Measurements from ENCODE around the gene MORC1.
"Not testable (repeated sequence)": the region's sequence is repeated elsewhere in the genome, so short reads cannot be mapped to it uniquely, and the experiment has no call there.

MORC1 gene

DNA sequence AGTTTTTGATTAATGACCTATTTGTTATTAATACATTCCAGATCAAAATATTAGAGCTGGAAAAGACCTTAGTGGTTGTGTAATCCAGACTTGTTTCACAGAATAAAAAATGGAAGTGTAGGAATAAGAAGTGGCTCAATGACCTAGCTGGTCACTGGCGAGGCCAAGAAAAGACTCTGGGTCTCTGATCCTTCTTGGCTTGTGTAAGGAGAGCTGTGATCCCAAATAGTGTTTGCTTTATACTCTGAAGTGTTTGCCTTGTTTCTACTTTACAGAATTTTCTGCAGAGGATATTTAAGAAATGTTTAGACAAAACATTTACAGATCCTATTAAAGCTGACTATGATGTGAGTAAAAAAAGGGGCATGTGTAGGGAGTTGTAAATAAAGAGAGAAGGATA lies 25.7 kb upstream of the MORC1 start:
- TF ChIP-seq, protein P1, sequence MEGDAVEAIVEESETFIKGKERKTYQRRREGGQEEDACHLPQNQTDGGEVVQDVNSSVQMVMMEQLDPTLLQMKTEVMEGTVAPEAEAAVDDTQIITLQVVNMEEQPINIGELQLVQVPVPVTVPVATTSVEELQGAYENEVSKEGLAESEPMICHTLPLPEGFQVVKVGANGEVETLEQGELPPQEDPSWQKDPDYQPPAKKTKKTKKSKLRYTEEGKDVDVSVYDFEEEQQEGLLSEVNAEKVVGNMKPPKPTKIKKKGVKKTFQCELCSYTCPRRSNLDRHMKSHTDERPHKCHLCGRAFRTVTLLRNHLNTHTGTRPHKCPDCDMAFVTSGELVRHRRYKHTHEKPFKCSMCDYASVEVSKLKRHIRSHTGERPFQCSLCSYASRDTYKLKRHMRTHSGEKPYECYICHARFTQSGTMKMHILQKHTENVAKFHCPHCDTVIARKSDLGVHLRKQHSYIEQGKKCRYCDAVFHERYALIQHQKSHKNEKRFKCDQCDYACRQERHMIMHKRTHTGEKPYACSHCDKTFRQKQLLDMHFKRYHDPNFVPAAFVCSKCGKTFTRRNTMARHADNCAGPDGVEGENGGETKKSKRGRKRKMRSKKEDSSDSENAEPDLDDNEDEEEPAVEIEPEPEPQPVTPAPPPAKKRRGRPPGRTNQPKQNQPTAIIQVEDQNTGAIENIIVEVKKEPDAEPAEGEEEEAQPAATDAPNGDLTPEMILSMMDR (IDR thresholded peaks at IDR 0.05; ENCODE audit: low read depth, low read length) = no peak
- H3K4me3 ChIP-seq (ENCODE audit: low read depth, low read length) = no peak overlapping the region

DNA sequence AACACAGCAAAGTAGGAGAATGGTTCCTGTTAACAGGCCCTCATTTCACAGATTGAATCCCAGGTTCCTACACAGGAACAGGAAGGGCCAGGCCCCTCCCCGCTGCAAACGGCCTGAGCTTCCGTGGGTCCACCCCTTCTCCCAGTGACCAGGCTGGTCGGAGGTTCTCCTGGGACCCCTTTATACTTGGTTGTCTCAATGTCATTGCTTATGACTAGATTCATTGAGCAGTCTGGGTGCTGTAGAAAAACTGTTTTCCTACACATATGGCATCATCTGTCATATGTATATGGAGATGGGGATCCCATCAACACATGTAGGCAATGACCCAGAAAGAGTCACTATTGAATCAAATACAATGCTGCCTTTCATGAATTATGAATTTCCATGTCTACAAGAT lies 22.4 kb upstream of the MORC1 start:
- no peak overlapping the region for H3K4me3 ChIP-seq (ENCODE audit: low read depth, low read length)
- TF ChIP-seq, protein P1 (IDR thresholded peaks at IDR 0.05; ENCODE audit: low read depth, low read length) = no peak

DNA sequence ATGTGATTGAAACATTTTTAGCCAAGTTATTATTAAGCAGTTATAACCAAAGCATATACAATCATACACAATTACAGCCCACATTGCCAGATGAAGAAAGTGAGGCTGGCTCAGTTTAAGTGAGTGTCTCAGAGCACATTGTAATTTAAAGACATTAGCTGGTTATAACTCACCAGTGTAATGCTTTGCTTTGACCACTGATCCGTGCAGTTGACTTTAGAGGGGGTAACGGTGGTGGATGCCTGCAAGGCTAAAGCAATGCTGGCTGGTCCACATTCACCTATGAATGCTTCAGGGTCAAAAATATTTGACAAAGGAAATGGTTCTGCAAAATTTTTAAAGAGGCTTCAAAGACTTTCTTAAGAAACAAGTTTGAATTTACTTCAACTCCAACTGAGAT lies 19.8 kb upstream of the MORC1 start:
- TF ChIP-seq, protein P1 (IDR thresholded peaks at IDR 0.05; ENCODE audit: low read depth, low read length) = no peak
- H3K4me3 ChIP-seq (ENCODE audit: low read depth, low read length) = no peak overlapping the region

DNA sequence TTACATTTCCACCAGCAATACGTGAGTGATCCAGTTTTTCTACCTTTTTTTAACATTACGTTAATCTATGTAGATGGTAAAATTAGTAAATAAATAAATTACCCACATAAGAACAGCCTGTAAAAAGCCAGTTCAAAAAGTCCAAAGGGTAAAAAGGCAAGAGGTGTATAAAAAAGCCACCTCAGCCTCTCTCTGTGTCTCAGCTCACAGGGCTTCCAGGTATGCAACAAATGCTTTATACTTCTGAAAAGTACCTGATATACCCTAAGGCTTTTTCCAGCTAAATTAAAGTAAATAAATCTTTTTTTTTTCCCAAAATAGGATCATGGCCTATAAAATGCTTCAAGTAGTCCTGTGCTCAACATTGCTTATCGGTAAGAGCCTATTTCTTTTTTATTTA lies 18.6 kb upstream of the MORC1 start, which contains the start of gene C3orf85:
TSS of gene C3orf85 (plus strand) at position 197 of the 400 bp plus-strand sequence. CDS start at position 326, 129 bp downstream.
- TF ChIP-seq, protein P1 (IDR thresholded peaks at IDR 0.05; ENCODE audit: low read depth, low read length) = no peak
- H3K4me3 ChIP-seq (ENCODE audit: low read depth, low read length) = no peak within 1 kb of the TSS

DNA sequence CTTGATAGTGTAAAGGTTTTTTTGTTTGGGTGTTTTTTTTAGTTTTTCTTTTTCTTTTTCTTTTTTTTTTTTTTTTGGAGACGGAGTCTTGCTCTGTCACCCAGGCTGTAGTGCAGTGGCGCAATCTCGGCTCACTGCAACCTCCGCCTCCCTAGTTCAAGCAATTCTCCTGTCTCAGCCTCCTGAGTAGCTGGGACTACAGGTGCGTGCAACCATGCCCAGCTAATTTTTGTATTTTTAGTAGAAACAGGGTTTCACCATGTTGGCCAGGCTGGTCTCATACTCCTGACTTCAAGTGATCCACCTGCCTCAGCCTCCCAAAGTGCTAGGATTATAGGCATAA lies 15.5 kb upstream of the MORC1 start:
- not testable (repeated sequence) for H3K4me3 ChIP-seq (ENCODE audit: low read depth, low read length)

DNA sequence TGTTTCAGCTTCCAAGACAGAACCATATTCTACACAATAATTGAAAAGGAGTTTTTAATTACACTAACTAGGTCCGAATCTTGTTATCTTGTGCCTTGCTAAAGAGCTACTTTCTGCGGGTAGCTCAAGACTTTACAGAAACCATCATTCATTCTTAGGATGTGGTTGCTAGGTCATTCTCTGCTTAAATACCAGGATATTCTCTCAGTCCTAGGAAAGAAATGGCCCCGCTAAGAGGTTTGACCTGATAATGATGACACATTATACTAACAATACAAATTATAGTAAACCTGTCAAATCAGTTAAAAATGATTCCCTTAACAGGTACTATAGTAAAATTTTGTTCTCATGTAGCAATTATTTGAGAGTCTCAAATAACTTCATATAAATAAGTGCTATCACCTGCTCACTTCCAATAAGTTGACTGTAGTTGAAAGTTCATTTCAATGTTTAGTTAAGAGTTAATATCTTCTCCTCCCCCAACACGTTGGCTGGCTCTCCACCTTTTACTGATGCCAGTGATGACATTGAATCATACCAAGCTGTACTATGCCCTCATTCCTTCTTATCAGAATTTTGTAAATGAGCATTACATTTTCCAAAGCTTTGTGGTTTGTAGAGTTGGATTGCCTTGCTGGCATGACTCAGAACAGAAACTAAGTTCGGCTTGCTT lies 15.0 kb upstream of the MORC1 start:
- no peak overlapping the region for H3K4me3 ChIP-seq (ENCODE audit: low read depth, low read length)
- TF ChIP-seq, protein P1 (IDR thresholded peaks at IDR 0.05; ENCODE audit: low read depth, low read length) = no peak

DNA sequence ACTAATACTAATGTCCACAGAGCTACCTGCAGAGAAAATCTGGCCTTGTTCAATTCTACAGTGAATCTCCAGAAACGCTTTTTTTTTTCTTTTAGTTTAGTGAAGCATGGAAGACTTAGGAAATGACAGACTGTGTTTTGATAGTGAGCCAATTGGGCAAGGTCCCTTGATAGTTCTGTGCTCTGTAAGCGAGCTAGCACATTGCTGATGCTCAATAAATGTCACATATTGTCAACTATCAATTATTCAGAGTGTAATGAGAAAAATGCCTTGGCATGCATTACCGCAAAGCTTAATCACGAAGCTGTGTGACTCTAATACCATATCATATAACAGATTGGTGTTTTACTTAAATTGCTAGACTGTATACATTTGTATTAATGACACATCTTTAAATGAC lies 13.3 kb upstream of the MORC1 start:
- TF ChIP-seq, protein P1 (IDR thresholded peaks at IDR 0.05; ENCODE audit: low read depth, low read length) = no peak
- no peak overlapping the region for H3K4me3 ChIP-seq (ENCODE audit: low read depth, low read length)

DNA sequence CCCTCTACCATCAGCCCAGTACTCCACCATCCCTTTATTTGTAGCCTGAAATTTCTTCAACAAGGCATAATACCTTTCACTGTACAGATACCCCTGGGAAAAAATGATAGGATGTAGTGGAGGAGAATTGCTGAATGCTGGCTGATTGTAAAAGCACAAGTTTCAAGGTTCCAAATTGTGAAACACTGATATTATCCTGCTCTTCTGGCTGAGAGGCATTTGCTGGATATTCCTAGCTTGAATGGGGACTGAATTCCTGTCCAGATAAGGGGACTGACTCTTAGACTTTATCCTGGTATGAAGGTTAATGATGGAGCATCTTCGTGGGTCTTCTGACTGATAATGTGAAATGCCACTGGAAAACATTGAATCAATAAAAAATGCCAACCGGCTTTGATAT lies 9.6 kb upstream of the MORC1 start:
- TF ChIP-seq, protein P1 (IDR thresholded peaks at IDR 0.05; ENCODE audit: low read depth, low read length) = no peak
- no peak overlapping the region for H3K4me3 ChIP-seq (ENCODE audit: low read depth, low read length)

Data from WI38 (cell line).